Neural progenitor cell (in vitro differentiated cells): Measurements from ENCODE around the gene NHP2.

ENCODE experiments used
- CTCF ChIP-seq: fragments of 200-600 bp; sonication (generic); IDR thresholded peaks from 2 replicates; pipeline ENCODE4 v1.5.1; 2017; ENCODE audit warnings: antibody characterized with exemption, mild to moderate bottlenecking
- EZH2 ChIP-seq: fragments of 200-600 bp; sonication (generic); IDR thresholded peaks from 2 replicates; pipeline ENCODE4 v1.6.1; 2017; ENCODE audit warnings: antibody characterized with exemption, mild to moderate bottlenecking, moderate library complexity

GRCh38 chr5:178189433-178189832 is 35.7 kb upstream of the NHP2 start:
- TF ChIP-seq CTCF (no peak), EZH2 (no peak)
